Endodermal cell (in vitro differentiated cells): ENCODE data around the gene GSTA1. TPM values are rescaled to one million over a fixed set of nuclear protein-coding genes. Genes with fewer than 3 reads are reported as not detected.

Experiments used
- DNase-seq: peaks from one replicate; pipeline ENCODE4 v3.0.0-alpha.2; 2017
- H3K27ac ChIP-seq: 2 replicates; pipeline ENCODE4 v1.5.1; 2013; ENCODE audit warnings: mild to moderate bottlenecking, low read depth, low read length, moderate library complexity
- H3K27me3 ChIP-seq: 2 replicates; pipeline ENCODE4 v1.6.1; 2013; ENCODE audit warnings: mild to moderate bottlenecking, low read length, moderate library complexity; ENCODE audit not compliant: insufficient read depth, control insufficient read depth, poor library complexity, severe bottlenecking
- H3K36me3 ChIP-seq: 2 replicates; pipeline ENCODE4 v1.7.0; 2013; ENCODE audit warnings: mild to moderate bottlenecking, low read length, moderate library complexity; ENCODE audit not compliant: control insufficient read depth, insufficient read depth
- H3K4me1 ChIP-seq: one replicate; pipeline ENCODE4 v1.7.0; 2013; ENCODE audit warnings: low read length; ENCODE audit not compliant: control insufficient read depth, insufficient read depth
- H3K4me3 ChIP-seq: 2 replicates; pipeline ENCODE4 v1.5.1; 2013; ENCODE audit warnings: mild to moderate bottlenecking, low read length, moderate library complexity
- H3K9ac ChIP-seq: 2 replicates; pipeline ENCODE4 v1.6.1; 2013; ENCODE audit warnings: mild to moderate bottlenecking, low read length, moderate library complexity; ENCODE audit not compliant: poor library complexity, severe bottlenecking; ENCODE audit errors: extremely low read depth
- H3K9me3 ChIP-seq: 2 replicates; pipeline ENCODE4 v1.6.1; 2013; ENCODE audit warnings: mild to moderate bottlenecking, low read length, moderate library complexity; ENCODE audit not compliant: control insufficient read depth
- H3K27ac Mint-ChIP-seq: 2 replicates; pipeline ENCODE4 v1.8.0; 2020; ENCODE audit warnings: mixed read lengths
- H3K27me3 Mint-ChIP-seq: 2 replicates; pipeline ENCODE4 v1.8.0; 2021; ENCODE audit warnings: mild to moderate bottlenecking, mixed read lengths; ENCODE audit not compliant: insufficient read depth
- H3K36me3 Mint-ChIP-seq: 2 replicates; pipeline ENCODE4 v1.8.0; 2020; ENCODE audit warnings: low read depth, mixed read lengths
- H3K4me1 Mint-ChIP-seq: 2 replicates; pipeline ENCODE4 v1.8.0; 2020; ENCODE audit warnings: mixed read lengths
- H3K4me3 Mint-ChIP-seq: 2 replicates; pipeline ENCODE4 v1.8.0; 2020; ENCODE audit warnings: mild to moderate bottlenecking, moderate library complexity, mixed read lengths
- H3K9me3 Mint-ChIP-seq: 2 replicates; pipeline ENCODE4 v1.8.0; 2020; ENCODE audit warnings: mild to moderate bottlenecking, mixed read lengths
- WGBS, 2 experiments: methylation state at CpG; one replicate each; pipeline versions ENCODE4 v1.1.5 to v1.1.7; 2013; ENCODE audit warnings: missing lambda C conversion rate in 2 of 2, mixed read lengths in 1 of 2; ENCODE audit not compliant: insufficient coverage in 1 of 2, insufficient read length in 1 of 2; 5-methylcytosine and 5-hydroxymethylcytosine counted together
- total RNA-seq, 2 donors: library from RNA; stranded (reverse); fragmentation: NEBNext Ultra II Directional in 1 of 2; extraction: Animal tissue kit (Norgen Biotek cat#: 25700) in 1 of 2; gene quantifications; 2 replicates in 1 of 2; 3 replicates in 1 of 2; pipeline ENCODE4 v1.2.1, GENCODE V29; 2021
- TF ChIP-seq, protein P1 (sequence below): fragments of 200-600 bp; sonication (generic); conservative IDR thresholded peaks from 2 replicates; pipeline ENCODE4 v1.5.0; 2021; ENCODE audit warnings: antibody characterized with exemption, mild to moderate bottlenecking

The GSTA1 gene
- total RNA-seq, 2 donors from 2014 or later: 2.4 TPM; not detected in 1

DNA sequence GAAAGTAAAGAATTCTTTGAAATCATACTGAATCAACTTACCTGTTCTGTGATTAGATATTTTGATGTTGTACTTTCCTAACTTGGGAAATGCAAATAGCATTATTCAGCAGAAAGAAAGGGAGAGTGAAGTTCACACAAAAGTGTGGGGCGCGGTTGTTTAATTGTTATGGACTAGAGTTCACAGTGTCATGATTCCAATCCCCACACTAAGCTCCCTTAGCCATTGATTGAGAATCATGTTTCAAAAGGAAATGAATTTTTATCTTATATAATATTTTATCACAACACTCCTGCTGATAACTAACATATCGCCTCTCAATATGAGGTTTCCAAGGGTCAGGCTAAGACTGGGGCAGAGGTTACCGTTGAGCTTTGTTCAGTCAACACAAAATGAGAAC lies 40.0 kb upstream of the GSTA1 start:
- Histone ChIP-seq H3K27ac (no peak overlapping the region), H3K27me3 (no peaks in the 10 kb centered on the region), H3K4me3 (no peak overlapping the region), H3K36me3 (no peaks in the 10 kb centered on the region), H3K9ac (no peak overlapping the region), H3K9me3 (no peaks in the 10 kb centered on the region), H3K4me1 (no peaks in the 10 kb centered on the region)
- Mint-ChIP-seq H3K4me3 (no peak overlapping the region), H3K27me3 (peaks cover 8% of the 10 kb centered on the region), H3K36me3 (no peaks in the 10 kb centered on the region), H3K4me1 (peaks cover 4% of the 10 kb centered on the region), H3K9me3 (peaks cover 9% of the 10 kb centered on the region), H3K27ac (no peak overlapping the region)
- no peak for DNase-seq
- 94 to 100% methylated on average over 1 to 2 of the region's 4 CpGs for WGBS, 2 experiments
- TF ChIP-seq, protein P1, sequence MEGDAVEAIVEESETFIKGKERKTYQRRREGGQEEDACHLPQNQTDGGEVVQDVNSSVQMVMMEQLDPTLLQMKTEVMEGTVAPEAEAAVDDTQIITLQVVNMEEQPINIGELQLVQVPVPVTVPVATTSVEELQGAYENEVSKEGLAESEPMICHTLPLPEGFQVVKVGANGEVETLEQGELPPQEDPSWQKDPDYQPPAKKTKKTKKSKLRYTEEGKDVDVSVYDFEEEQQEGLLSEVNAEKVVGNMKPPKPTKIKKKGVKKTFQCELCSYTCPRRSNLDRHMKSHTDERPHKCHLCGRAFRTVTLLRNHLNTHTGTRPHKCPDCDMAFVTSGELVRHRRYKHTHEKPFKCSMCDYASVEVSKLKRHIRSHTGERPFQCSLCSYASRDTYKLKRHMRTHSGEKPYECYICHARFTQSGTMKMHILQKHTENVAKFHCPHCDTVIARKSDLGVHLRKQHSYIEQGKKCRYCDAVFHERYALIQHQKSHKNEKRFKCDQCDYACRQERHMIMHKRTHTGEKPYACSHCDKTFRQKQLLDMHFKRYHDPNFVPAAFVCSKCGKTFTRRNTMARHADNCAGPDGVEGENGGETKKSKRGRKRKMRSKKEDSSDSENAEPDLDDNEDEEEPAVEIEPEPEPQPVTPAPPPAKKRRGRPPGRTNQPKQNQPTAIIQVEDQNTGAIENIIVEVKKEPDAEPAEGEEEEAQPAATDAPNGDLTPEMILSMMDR: no peak

DNA sequence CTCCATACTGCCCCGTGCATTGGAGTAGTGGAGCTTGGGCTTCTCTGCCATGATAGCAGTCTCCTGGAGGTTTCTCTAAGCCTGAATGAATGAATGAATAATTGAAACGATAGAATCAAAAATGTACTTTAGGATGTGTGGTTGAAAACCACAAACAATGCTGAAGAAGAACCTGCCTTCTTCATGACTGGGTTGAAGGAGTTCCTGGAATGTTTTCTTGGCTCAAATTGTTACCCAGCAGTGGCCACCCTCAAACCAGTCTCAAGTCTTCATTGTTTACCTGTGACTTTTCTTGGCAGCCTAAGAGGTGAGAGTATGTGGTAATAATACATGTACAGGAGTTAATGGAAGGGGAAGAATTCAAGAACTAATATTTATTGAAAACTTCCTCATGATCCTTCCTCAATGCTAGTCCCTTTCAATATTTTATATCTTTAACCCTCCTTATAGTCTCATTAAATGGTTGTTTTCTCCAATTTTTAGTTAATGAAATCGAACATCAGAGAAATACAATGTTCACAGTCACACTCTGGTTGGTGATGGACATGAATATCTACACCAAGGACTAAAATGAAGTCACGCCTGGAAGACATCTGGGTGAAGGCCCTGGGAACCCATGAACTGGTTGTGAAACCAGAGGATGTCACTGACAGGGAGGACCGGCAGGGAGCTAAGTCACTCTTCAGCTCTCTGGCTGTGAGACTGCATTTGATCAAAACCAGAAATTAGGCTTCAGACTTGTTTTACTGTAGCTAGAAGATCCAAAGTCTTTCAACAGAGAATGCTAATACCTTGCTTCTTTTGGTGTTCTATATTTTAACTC lies 37.4 kb upstream of the GSTA1 start, which contains the start of gene GSTA5:
Gene GSTA5, minus strand, starts transcription at position 51 of the 823 bp plus-strand sequence.
- Histone ChIP-seq H3K9me3 (no peaks in the 10 kb centered on the region), H3K4me1 (no peaks in the 10 kb centered on the region), H3K27ac (no peak within 1 kb of the TSS), H3K9ac (no peak within 1 kb of the TSS), H3K36me3 (no peaks in the 10 kb centered on the region), H3K4me3 (no peak within 1 kb of the TSS), H3K27me3 (no peaks in the 10 kb centered on the region)
- Mint-ChIP-seq H3K9me3 (peaks cover 2% of the 10 kb centered on the region), H3K27ac (no peak within 1 kb of the TSS), H3K4me3 (no peak within 1 kb of the TSS), H3K27me3 (peaks cover 13% of the 10 kb centered on the region), H3K36me3 (no peaks in the 10 kb centered on the region), H3K4me1 (peaks cover 4% of the 10 kb centered on the region)
- TF ChIP-seq, protein P1: no peak
- DNase-seq: no peak
- WGBS, 2 experiments: 81 to 90% methylated on average over 5 of the region's 5 CpGs

DNA sequence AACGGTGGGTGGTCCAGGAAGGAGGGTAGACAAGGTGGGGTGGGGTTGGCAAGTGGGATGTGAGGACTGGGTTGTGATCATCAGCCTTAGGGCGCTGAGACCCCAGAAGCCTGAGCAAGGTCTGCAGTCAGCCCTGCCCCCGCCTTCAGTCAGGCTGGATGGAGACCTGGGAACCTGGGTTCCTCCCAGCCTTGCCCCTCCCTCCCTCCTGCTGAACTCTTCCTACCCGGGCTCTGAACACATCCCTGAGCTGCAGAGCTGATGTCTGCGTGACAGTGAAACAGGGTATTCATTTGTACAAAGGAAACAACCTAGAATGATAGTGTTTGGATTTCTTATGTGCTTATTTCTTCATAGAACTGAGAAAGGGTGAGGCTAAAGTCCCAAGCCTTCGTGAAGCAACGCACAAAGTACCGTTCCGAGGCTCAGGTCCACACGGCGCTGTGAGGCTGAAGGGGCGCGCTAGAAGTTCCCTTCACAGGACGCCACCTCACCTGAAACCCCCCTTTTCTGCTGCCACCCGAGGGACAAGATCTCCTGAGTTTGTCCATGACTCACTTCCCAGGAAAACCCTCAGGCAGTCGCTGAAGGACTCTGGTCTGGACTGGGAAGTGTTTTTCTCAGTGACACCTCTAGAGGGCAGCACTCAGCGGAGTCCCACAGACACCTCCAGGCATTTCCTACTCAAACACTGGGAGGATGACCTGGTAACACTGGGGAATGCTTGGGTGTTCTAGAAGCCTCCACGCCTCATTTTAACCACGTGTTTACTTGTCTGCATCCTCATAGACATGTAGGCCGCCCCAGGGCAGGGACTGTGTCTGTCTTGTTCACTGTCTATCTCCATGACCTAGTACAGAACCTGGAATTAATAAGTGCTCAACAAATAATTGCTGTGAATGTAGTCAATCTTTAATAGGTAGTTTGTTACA lies 35.8 kb upstream of the GSTA1 start:
- TF ChIP-seq, protein P1: peak; percentile 85
- Mint-ChIP-seq H3K27me3 (peaks cover 22% of the 10 kb centered on the region), H3K9me3 (peaks cover 2% of the 10 kb centered on the region), H3K4me1 (peaks cover 4% of the 10 kb centered on the region), H3K27ac (peak overlapping the region; percentile 17), H3K36me3 (no peaks in the 10 kb centered on the region), H3K4me3 (no peak overlapping the region)
- Histone ChIP-seq H3K9me3 (no peaks in the 10 kb centered on the region), H3K4me1 (no peaks in the 10 kb centered on the region), H3K27me3 (no peaks in the 10 kb centered on the region), H3K4me3 (no peak overlapping the region), H3K9ac (no peak overlapping the region), H3K27ac (no peak overlapping the region), H3K36me3 (no peaks in the 10 kb centered on the region)
- WGBS, 2 experiments: 69 to 71% methylated on average over 13 to 20 of the region's 20 CpGs
- peak; percentile 92 for DNase-seq
